Loucy (cell line): ENCODE data around the gene MPPED2.

Experiments used
- H2AFZ ChIP-seq: fragments of 200-600 bp; sonication (generic); 2 replicates; pipeline ENCODE4 v1.6.0; 2016; ENCODE audit warnings: antibody characterized with exemption, mild to moderate bottlenecking, low read length, moderate library complexity
- H3F3A ChIP-seq: fragments of 200-600 bp; 2 replicates; pipeline ENCODE4 v1.6.0; 2016; ENCODE audit warnings: antibody characterized with exemption, low read depth, mild to moderate bottlenecking
- H3K27me3 ChIP-seq: fragments of 200-600 bp; sonication (generic); 2 replicates; pipeline ENCODE4 v1.6.1; 2014; ENCODE audit warnings: low read length, mild to moderate bottlenecking; ENCODE audit not compliant: insufficient read depth, poor library complexity, severe bottlenecking
- H3K36me3 ChIP-seq: fragments of 200-600 bp; sonication (generic); 2 replicates; pipeline ENCODE4 v1.6.1; 2016; ENCODE audit warnings: low read length; ENCODE audit not compliant: insufficient read depth
- H3K4me1 ChIP-seq: fragments of 200-600 bp; sonication (generic); 2 replicates; pipeline ENCODE4 v1.5.1; 2014; ENCODE audit warnings: low read length, mild to moderate bottlenecking; ENCODE audit not compliant: insufficient read depth, poor library complexity, severe bottlenecking
- H3K4me2 ChIP-seq: fragments of 200-600 bp; sonication (generic); 2 replicates; pipeline ENCODE4 v1.6.0; 2014; ENCODE audit warnings: antibody characterized with exemption, low read length, low read depth, mild to moderate bottlenecking; ENCODE audit not compliant: poor library complexity, severe bottlenecking
- H3K4me3 ChIP-seq: fragments of 200-600 bp; sonication (generic); 2 replicates; pipeline ENCODE4 v1.5.1; 2014; ENCODE audit warnings: low read length, mild to moderate bottlenecking, mixed read lengths; ENCODE audit not compliant: poor library complexity, severe bottlenecking
- H3K79me2 ChIP-seq: fragments of 200-600 bp; sonication (generic); 2 replicates; pipeline ENCODE4 v1.6.1; 2014; ENCODE audit warnings: low read length; ENCODE audit not compliant: insufficient read depth
- H3K9ac ChIP-seq: fragments of 200-600 bp; sonication (generic); 2 replicates; pipeline ENCODE4 v1.6.0; 2014; ENCODE audit warnings: mild to moderate bottlenecking, low read depth, low read length, moderate library complexity; ENCODE audit not compliant: poor library complexity, severe bottlenecking
- H3K9me2 ChIP-seq: fragments of 200-600 bp; sonication (generic); replicated peaks from 2 replicates; pipeline ENCODE4 v1.6.1; 2016; ENCODE audit warnings: low read depth, low read length, mixed read lengths
- H3K9me3 ChIP-seq: fragments of 200-600 bp; sonication (generic); 2 replicates; pipeline ENCODE4 v1.6.1; 2014; ENCODE audit warnings: mild to moderate bottlenecking, antibody characterized with exemption, low read length, low read depth; ENCODE audit not compliant: insufficient read depth
- H4K20me1 ChIP-seq: fragments of 200-600 bp; sonication (generic); 2 replicates; pipeline ENCODE4 v1.6.0; 2014; ENCODE audit warnings: antibody characterized with exemption, low read length, mild to moderate bottlenecking; ENCODE audit not compliant: insufficient read depth, poor library complexity, severe bottlenecking
- EZH2phosphoT487 ChIP-seq: fragments of 200-600 bp; IDR thresholded peaks from 2 replicates; pipeline ENCODE4 v1.6.1; 2018; ENCODE audit warnings: antibody characterized with exemption, mild to moderate bottlenecking, moderate library complexity, borderline replicate concordance
- TF ChIP-seq, protein P1 (sequence below): fragments of 200-600 bp; sonication (generic); conservative IDR thresholded peaks from 2 replicates; pipeline ENCODE4 v1.5.1; 2014; ENCODE audit warnings: mild to moderate bottlenecking, antibody characterized with exemption, low read length

The MPPED2 gene

DNA sequence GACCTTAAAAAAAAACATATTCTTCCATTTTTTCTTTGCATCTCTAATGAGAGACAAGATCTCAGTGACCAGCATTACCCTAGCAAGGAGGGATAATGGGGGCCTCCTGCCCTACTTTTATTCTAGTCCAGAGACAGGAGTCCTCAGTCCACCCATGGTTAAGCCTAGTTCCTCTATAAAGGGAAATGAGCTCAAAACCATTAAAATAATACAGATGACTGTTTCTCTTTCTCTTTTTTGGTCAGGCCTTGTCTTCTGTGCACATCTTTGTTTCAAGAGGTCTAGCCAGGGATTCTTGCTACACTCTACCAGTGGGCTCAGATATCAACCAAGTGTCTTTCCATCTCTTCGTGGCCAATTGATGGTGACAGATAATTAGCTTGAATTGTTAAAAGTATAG, 73.1 kb downstream of the MPPED2 start:
- Histone ChIP-seq H3K4me2 (no peak overlapping the region), H4K20me1 (no peaks in the 10 kb centered on the region), H3K4me3 (no peak overlapping the region), H3F3A (no peaks in the 10 kb centered on the region), H3K9me3 (no peaks in the 10 kb centered on the region), H3K36me3 (no peaks in the 10 kb centered on the region), H3K4me1 (no peaks in the 10 kb centered on the region), H3K9me2 (no peaks in the 10 kb centered on the region), H3K9ac (no peak overlapping the region), H3K79me2 (no peaks in the 10 kb centered on the region), H3K27me3 (no peaks in the 10 kb centered on the region), H2AFZ (no peak overlapping the region)
- TF ChIP-seq, protein P1, sequence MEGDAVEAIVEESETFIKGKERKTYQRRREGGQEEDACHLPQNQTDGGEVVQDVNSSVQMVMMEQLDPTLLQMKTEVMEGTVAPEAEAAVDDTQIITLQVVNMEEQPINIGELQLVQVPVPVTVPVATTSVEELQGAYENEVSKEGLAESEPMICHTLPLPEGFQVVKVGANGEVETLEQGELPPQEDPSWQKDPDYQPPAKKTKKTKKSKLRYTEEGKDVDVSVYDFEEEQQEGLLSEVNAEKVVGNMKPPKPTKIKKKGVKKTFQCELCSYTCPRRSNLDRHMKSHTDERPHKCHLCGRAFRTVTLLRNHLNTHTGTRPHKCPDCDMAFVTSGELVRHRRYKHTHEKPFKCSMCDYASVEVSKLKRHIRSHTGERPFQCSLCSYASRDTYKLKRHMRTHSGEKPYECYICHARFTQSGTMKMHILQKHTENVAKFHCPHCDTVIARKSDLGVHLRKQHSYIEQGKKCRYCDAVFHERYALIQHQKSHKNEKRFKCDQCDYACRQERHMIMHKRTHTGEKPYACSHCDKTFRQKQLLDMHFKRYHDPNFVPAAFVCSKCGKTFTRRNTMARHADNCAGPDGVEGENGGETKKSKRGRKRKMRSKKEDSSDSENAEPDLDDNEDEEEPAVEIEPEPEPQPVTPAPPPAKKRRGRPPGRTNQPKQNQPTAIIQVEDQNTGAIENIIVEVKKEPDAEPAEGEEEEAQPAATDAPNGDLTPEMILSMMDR = no peak

DNA sequence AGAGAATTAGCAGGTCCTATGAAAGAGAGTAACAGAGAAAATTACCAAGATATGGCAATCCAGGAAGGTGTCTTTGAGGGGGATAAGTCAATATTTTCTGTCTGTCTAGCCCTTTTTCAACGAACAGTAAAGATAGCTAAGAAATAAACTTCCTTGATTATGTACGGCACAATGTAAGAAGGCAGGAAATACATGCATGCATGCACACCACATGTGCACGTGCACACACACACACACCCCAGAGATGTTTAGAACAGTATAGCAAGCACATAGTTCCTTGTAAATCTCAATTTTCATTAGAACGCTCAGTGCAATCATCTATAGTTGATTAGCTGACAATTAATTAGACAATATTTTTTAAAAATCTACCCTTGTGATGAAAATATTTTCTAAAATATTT, 74.7 kb downstream of the MPPED2 start:
- Histone ChIP-seq H3F3A (no peaks in the 10 kb centered on the region), H3K4me1 (no peaks in the 10 kb centered on the region), H3K79me2 (no peaks in the 10 kb centered on the region), H3K9ac (no peak overlapping the region), H2AFZ (no peak overlapping the region), H3K27me3 (no peaks in the 10 kb centered on the region), H3K9me2 (no peaks in the 10 kb centered on the region), H4K20me1 (no peaks in the 10 kb centered on the region), H3K4me2 (no peak overlapping the region), H3K4me3 (no peak overlapping the region), H3K36me3 (no peaks in the 10 kb centered on the region), H3K9me3 (no peaks in the 10 kb centered on the region)
- TF ChIP-seq EZH2phosphoT487 = no peak
- TF ChIP-seq, protein P1 = no peak

DNA sequence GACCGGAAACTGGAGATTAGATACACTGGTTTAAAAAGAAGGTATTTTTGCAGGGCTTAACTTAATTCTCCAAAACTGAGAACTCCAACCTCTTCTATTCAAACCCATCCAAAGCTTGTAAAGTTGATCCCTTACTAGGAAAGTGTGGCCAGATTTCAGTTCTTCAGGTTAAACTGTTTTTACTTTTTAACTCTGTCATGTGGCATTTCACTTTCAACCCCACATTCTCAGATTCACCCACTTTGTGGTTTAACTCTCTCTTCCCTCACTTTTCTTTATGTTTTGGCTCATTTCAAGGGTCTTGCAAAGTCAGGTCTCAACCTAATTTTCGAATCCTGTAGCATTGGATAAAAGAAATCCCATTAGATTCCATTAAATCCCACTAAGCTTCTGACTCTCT, 75.4 kb downstream of the MPPED2 start:
- Histone ChIP-seq H3K27me3 (no peaks in the 10 kb centered on the region), H3K9me3 (no peaks in the 10 kb centered on the region), H3K4me3 (no peak overlapping the region), H2AFZ (no peak overlapping the region), H3F3A (no peaks in the 10 kb centered on the region), H3K79me2 (no peaks in the 10 kb centered on the region), H3K4me2 (no peak overlapping the region), H3K36me3 (no peaks in the 10 kb centered on the region), H3K4me1 (no peaks in the 10 kb centered on the region), H3K9me2 (no peaks in the 10 kb centered on the region), H4K20me1 (no peaks in the 10 kb centered on the region), H3K9ac (no peak overlapping the region)
- no peak for TF ChIP-seq EZH2phosphoT487
- TF ChIP-seq, protein P1 = no peak
